ENCODE measurements around the gene UBE2K.
"Not testable (repeated sequence)": the region's sequence is repeated elsewhere in the genome, so short reads cannot be mapped to it uniquely, and the experiment has no call there.

UBE2K gene, protein sequence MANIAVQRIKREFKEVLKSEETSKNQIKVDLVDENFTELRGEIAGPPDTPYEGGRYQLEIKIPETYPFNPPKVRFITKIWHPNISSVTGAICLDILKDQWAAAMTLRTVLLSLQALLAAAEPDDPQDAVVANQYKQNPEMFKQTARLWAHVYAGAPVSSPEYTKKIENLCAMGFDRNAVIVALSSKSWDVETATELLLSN

DNA sequence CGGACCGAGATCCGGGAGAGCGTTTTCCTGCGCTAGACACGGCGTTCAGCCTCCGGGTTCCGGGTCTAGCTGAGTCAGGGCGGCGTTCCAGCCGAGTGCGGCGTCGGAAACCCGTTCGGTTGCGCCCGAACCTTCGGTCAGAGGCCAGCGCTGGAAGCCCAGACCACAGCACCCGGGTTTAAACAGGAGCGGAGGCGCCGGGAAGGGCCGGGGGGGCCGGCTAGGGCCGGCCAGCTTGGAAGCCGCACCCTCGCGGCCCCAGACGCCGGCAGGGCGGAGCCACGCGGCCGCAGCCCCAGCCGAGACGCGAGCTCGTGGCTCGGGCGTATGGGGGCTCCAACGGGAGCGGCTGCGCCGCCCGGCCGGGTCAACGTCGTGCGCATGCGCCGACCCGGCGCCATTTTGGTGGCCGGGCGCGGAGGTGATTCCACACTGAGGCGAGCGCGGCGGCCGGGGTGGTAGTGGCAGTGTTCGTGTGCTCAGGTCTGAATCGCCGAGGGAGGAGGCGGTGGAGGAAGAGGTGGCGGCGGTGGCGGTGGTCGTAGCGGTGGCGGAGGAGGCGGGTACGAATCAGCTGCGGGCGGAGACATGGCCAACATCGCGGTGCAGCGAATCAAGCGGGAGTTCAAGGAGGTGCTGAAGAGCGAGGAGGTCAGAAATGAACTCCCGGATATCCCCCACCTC lies at the start of gene UBE2K:
Gene UBE2K (plus strand): TSS at position 397 of the 684 bp plus-strand sequence. CDS start 192 bp downstream, at position 589.
- peak; percentile 80 to 91 for DNase-seq (ENCODE audit: low read depth in 1 of 2, low spot score in 1 of 2)
- in situ Hi-C loops (cut with HindIII; ENCODE audit: low pct_unique_long_range_greater_than_20kb, low sequenced_read_pairs): no loop called here
- no peak for TF ChIP-seq JUND (IDR thresholded peaks at IDR 0.05; ENCODE audit: low read depth)

DNA sequence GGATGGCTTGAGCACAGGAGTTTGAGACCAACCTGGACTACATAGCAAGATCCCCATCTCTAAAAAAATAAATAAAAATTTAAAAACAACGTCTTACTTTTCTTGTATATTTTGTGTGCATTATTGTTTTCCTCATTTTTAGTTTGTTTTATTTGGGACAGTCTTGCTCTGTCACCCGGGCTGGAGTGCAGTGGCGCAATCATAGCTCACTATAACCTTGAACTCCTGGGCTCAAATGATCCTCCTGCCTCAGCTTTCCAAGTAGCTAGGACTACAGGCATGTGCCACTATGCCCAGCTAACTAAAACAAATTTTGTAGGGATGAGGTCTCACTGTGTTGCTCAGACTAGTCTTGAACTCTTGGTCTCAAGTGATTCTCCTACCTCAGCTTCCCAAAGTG lies 49.7 kb upstream of the UBE2K start:
- in situ Hi-C loops (cut with HindIII; ENCODE audit: low pct_unique_long_range_greater_than_20kb, low sequenced_read_pairs): no loop called here

DNA sequence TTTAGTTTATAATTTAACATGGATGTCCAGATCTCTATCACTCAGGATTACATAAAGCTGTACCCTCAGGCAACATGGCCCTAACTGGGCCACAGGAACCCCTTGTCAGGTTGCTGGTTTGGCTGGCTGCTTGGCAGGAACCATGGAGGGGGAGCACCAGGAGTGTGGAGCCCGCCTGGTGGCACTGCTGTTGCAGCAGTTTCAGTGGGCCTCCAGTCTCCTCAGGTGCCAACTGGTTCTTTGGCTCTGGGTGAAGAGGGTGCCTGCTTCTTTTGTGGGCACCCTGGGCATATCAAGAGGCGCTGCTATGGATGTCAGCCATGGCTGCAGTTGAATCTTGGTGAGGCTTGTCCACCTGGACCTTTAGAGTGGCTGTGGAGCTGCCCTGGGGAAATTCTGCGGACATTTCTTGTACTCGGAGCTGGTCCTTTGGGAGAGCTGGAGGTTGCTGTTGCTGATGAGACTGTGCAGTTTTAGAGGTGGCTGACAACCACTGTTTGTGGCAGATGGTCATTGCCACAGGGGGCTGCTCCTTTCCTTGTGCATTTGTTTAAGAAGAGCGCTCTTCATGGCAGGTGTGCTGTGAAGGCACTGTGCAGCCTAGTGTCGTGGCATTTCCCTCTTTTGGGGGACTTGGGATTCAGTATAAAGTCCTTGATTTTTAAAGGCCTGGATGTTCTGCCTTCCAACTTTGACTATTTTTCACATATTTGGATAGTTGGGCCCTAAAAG lies 48.9 kb upstream of the UBE2K start:
- in situ Hi-C loops (cut with HindIII; ENCODE audit: low pct_unique_long_range_greater_than_20kb, low sequenced_read_pairs): no loop called here
- DNase-seq (ENCODE audit: low read depth in 1 of 2, low spot score in 1 of 2): no peak
- TF ChIP-seq JUND (IDR thresholded peaks at IDR 0.05; ENCODE audit: low read depth): no peak

More for the DNA sequence above, 49.7 kb upstream of the UBE2K start:
- DNase-seq (ENCODE audit: low read depth in 1 of 2, low spot score in 1 of 2): no peak
- TF ChIP-seq JUND (IDR thresholded peaks at IDR 0.05; ENCODE audit: low read depth): no peak

DNA sequence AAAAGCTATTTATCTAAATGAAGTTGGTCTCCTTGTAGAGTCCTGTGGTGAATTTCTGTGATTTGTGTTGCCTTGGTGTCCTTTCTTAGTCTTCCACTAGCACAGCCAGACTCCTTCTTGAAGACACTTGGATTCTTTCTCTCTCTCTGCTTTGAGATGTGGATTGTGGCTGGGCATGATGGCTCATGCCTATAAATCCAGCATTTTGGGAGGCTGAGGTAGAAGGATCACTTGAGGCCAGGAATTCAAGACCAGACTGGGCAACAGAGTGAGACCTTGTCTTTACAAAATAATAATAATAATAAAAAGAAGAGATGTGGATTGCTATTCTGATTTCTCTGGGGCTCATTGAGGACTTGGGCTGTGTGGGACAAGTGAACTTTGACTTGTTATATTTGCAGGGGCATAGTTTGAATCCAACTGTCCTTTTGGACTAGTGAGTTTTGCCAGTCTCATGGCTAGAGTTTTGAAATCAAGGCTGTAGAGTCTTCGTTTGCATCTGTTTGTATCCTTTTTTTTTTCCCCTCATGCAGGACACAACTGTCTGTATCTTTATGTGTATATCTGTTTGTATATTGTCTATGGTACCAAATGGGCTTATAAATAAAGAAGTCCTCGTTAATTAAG lies 48.2 kb upstream of the UBE2K start:
- in situ Hi-C loops (cut with HindIII; ENCODE audit: low pct_unique_long_range_greater_than_20kb, low sequenced_read_pairs): no loop called here
- DNase-seq (ENCODE audit: low read depth in 1 of 2, low spot score in 1 of 2): no peak
- no peak for TF ChIP-seq JUND (IDR thresholded peaks at IDR 0.05; ENCODE audit: low read depth)

DNA sequence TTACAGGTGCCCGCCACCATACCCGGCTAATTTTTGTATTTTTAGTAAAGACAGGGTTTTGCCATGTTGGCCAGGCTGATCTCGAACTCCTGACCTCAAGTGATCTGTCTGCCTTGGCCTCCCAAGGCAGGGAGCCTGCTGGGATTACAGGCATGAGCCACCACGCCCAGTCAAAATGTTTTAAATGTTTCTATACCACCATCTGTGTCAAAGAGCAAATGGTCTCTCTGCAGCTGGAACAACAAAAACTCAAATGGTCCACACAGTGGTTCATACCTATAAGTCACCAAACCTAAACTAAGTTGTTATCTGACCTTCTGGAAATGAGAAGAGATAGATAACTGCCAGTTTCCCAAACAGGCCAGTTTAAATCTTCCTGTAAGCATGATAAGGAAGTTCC lies 46.4 kb upstream of the UBE2K start:
- DNase-seq (ENCODE audit: low read depth in 1 of 2, low spot score in 1 of 2); in situ Hi-C loops (cut with HindIII; ENCODE audit: low pct_unique_long_range_greater_than_20kb, low sequenced_read_pairs): not testable (repeated sequence)

DNA sequence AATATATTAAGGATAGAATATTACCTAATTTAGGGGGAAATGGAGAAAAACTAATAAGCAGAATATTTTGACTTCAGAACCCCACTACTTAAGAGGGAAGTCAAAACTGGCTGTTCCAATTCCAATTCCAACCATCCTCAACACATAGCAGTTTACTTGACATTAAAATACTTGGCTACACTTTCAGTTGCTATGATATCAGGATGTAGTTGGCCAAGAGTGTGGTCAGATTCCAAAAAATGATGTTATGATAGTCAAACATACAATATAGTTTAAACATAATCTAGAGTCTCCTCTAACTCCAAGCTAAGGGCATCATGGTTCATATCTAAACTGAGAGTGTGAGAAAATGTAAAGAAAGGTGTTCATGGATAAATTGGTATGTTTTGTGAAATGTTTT lies 42.7 kb upstream of the UBE2K start:
- TF ChIP-seq JUND (IDR thresholded peaks at IDR 0.05; ENCODE audit: low read depth): no peak

DNA sequence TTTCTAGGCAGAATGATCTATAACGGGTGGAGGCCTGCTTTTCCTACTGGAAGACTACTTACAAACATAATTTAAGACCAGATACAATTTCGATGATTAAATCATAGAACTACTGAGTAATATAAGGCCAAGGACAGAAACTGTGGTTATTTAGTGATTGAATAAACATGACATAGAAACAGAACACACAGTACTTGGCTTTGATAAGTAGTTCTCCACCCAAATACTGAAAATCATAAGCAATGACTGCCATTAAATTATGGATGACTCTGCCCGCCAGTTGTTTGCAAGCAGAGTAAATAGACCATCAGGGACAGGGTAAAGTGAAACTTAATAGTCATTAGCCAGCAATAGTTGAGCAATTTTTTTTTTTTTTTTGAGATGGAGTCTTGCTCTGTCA lies 42.1 kb upstream of the UBE2K start:
- no peak for TF ChIP-seq JUND (IDR thresholded peaks at IDR 0.05; ENCODE audit: low read depth)
- no peak for DNase-seq (ENCODE audit: low read depth in 1 of 2, low spot score in 1 of 2)
- in situ Hi-C loops (cut with HindIII; ENCODE audit: low pct_unique_long_range_greater_than_20kb, low sequenced_read_pairs): no loop called here

More for the DNA sequence above, 42.7 kb upstream of the UBE2K start:
- DNase-seq (ENCODE audit: low read depth in 1 of 2, low spot score in 1 of 2): no peak
- in situ Hi-C loops (cut with HindIII; ENCODE audit: low pct_unique_long_range_greater_than_20kb, low sequenced_read_pairs): no loop called here

DNA sequence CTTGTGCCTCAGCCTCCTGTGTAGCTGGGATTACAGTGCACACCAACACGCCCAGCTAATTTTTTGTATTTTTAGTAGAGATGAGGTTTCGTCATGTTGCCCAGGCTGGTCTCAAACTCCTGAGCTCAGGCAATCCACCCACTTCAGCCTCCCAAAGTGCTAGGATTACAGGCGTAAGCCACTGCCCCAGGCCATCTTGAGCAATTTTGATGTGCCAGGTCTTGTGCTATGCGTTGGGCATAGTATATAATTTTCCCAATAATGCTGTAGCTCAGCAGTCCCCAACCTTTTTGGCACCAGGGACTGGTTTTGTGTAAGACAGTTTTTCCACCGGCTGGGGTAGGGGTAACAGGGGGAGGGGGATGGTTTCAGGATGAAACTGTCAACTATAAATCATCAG lies 41.3 kb upstream of the UBE2K start:
- not testable (repeated sequence) for DNase-seq (ENCODE audit: low read depth in 1 of 2, low spot score in 1 of 2)

DNA sequence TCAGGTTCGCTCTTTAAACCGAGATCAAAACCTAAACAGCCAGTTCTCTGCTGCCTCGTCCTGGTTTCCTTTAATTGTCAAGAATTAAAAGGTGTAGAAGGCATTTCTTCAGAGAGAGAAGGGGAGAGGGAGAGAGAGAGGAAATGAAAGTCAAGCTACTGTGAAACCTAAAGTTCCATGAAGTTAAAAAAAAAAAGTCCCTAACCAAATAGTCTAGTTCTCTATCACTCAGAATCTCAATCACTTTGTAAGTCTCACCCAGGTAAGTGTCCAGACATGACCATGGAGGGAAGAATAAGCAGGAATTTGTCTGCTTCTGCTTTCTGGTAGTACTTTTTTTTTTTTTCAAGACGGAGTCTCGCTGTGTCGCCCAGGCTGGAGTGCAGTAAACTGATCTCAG lies 40.5 kb upstream of the UBE2K start:
- in situ Hi-C loops (cut with HindIII; ENCODE audit: low pct_unique_long_range_greater_than_20kb, low sequenced_read_pairs): no loop called here
- no peak for TF ChIP-seq JUND (IDR thresholded peaks at IDR 0.05; ENCODE audit: low read depth)
- DNase-seq (ENCODE audit: low read depth in 1 of 2, low spot score in 1 of 2): no peak

More for the DNA sequence above, 41.3 kb upstream of the UBE2K start:
- in situ Hi-C loops (cut with HindIII; ENCODE audit: low pct_unique_long_range_greater_than_20kb, low sequenced_read_pairs): not testable (repeated sequence)

DNA sequence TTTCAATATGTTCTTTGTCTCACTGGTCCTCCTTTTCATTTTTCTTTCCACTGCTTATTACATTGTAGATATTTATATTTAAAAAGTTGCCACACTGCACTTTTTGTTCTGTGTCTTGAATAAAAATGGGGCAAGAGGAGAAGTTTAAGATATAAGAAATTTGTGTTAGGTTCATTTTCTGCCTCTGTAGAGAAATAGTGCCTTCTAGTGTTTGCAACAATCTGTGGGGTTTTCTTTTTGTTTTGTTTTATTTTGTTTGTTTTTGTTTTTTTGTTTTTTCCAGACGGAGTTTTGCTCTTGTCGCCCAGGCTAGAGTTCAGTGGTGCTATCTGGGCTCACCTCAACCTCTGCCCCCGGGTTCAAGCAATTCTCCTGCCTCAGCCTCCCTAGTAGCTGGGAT lies 39.2 kb upstream of the UBE2K start:
- DNase-seq (ENCODE audit: low read depth in 1 of 2, low spot score in 1 of 2): no peak
- in situ Hi-C loops (cut with HindIII; ENCODE audit: low pct_unique_long_range_greater_than_20kb, low sequenced_read_pairs): no loop called here
- TF ChIP-seq JUND (IDR thresholded peaks at IDR 0.05; ENCODE audit: low read depth): no peak

DNA sequence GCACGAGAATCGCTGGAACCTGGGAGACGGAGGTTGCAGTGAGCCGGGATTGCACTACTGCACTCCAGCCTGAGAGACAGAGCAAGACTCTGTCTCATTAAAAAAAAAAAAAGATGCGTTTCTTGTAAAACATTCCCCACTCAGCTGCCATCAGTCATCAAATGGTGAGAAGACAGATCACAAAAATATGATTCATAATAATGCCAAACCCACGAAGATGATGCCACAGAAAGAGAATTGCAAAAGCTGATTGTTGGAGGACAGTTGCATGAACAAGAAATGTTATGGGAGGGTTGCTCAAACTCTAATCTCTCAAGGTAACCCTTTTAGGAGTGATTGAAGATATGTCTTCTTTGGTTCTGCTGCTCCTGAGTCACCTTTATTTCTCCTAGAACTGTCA lies 37.9 kb upstream of the UBE2K start:
- DNase-seq (ENCODE audit: low read depth in 1 of 2, low spot score in 1 of 2): no peak
- TF ChIP-seq JUND (IDR thresholded peaks at IDR 0.05; ENCODE audit: low read depth): no peak

DNA sequence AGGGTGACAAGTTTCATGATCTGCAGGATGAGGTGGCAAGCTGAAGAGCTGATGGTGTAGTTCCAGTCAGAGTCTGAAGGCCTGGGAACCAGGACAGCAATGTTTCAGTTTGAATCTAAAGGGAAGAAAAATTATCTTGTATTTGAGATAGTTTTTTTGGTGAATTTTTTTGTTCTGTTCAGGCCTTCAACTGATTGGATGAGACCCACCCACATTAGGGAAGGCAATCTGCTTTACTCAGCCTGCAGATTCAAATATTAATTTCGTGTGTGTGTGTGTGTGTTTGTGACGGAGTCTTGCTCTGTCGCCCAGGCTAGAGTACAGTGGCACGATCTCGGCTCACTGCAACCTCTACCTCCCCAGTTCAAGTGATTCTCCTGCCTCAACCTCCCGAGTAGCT lies 37.2 kb upstream of the UBE2K start:
- TF ChIP-seq JUND (IDR thresholded peaks at IDR 0.05; ENCODE audit: low read depth): no peak
- in situ Hi-C loops (cut with HindIII; ENCODE audit: low pct_unique_long_range_greater_than_20kb, low sequenced_read_pairs): no loop called here
- DNase-seq (ENCODE audit: low read depth in 1 of 2, low spot score in 1 of 2): no peak

More for the DNA sequence above, 37.9 kb upstream of the UBE2K start:
- in situ Hi-C loops (cut with HindIII; ENCODE audit: low pct_unique_long_range_greater_than_20kb, low sequenced_read_pairs): no loop called here

DNA sequence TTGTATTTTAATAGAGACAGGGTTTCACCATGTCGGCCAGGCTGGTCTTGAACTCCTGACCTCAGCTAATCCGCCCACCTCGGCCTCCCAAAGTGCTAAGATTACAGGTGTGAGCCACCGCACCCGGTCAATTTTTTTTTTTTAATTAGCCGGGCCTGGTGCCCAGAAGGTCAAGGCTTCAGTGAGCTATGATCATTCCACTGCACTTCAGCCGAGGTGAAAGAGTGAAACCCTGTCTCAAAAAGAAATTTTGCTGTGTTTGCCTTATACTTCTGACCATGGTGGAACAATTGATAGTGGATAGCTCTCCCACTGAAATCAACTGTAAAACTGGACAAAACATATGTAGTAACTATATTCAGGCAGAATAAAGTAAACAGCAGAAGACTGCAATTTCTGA lies 35.3 kb upstream of the UBE2K start:
- in situ Hi-C loops (cut with HindIII; ENCODE audit: low pct_unique_long_range_greater_than_20kb, low sequenced_read_pairs): no loop called here
- no peak for TF ChIP-seq JUND (IDR thresholded peaks at IDR 0.05; ENCODE audit: low read depth)
- no peak for DNase-seq (ENCODE audit: low read depth in 1 of 2, low spot score in 1 of 2)

Measured in T47D (cell line).